ENCODE results near the gene NRTN. TPM values are rescaled to one million over a fixed set of nuclear protein-coding genes. Genes with fewer than 3 reads are reported as not detected.

NRTN gene
- total RNA-seq, 2 experiments from 2014 or later: 0.49 to 3.2 TPM

- no peak for DNase-seq (ENCODE audit: low spot score)
- Histone ChIP-seq H3K79me2 (ENCODE audit: insufficient read depth, low read depth, low read length) (no peaks in the 10 kb centered on the region), H3K4me1 (ENCODE audit: insufficient read depth, low read length, poor library complexity, severe bottlenecking) (peaks cover 14% of the 10 kb centered on the region), H3K4me2 (ENCODE audit: low read length) (no peak overlapping the region), H3K36me3 (ENCODE audit: insufficient read depth, low read length) (no peaks in the 10 kb centered on the region), H4K20me1 (ENCODE audit: insufficient read depth, low read length) (no peaks in the 10 kb centered on the region), H3K9me2 (ENCODE audit: insufficient read depth, low read length) (no peaks in the 10 kb centered on the region), H3K4me3 (ENCODE audit: low read depth, low read length, poor library complexity, severe bottlenecking) (no peak overlapping the region), H3K9me3 (ENCODE audit: low read length) (no peaks in the 10 kb centered on the region), H3K27ac (ENCODE audit: low read depth, low read length, poor library complexity, severe bottlenecking) (no peak overlapping the region), H2AFZ (ENCODE audit: low read length) (no peak overlapping the region)
- no peak for TF ChIP-seq EZH2phosphoT487 (IDR thresholded peaks at IDR 0.05; ENCODE audit: borderline replicate concordance, low read depth, low read length)
- no peak for TF ChIP-seq CTCF (conservative IDR thresholded peaks at IDR 0.05; ENCODE audit: low read length)
- CTCF ChIA-PET (ENCODE audit: unreplicated experiment): no interaction called here
- POLR2A ChIA-PET: no interaction called here
- no TSS peak for BruUV-seq (replicated peaks)
- intact Hi-C loops (cut with micrococcal nuclease; ENCODE audit: unreplicated experiment): no loop called here
Observed at GRCh38 chr19:5837761-5838352, 33.0 kb downstream of the NRTN start.

GRCh38 chr19:5838353-5839064, 33.6 kb downstream of the NRTN start:
- CTCF ChIA-PET (ENCODE audit: unreplicated experiment): no interaction called here
- H3K36me3 ChIP-seq (ENCODE audit: insufficient read depth, low read length): no peaks in the 10 kb centered on the region
- no peaks in the 10 kb centered on the region for H4K20me1 ChIP-seq (ENCODE audit: insufficient read depth, low read length)
- intact Hi-C loops (cut with micrococcal nuclease; ENCODE audit: unreplicated experiment): no loop called here
- no peak overlapping the region for H3K4me3 ChIP-seq (ENCODE audit: low read depth, low read length, poor library complexity, severe bottlenecking)
- POLR2A ChIA-PET: no interaction called here
- no peak overlapping the region for H3K4me2 ChIP-seq (ENCODE audit: low read length)
- H2AFZ ChIP-seq (ENCODE audit: low read length): no peak overlapping the region
- no peaks in the 10 kb centered on the region for H3K79me2 ChIP-seq (ENCODE audit: insufficient read depth, low read depth, low read length)
- no peaks in the 10 kb centered on the region for H3K9me2 ChIP-seq (ENCODE audit: insufficient read depth, low read length)
- TF ChIP-seq EZH2phosphoT487 (IDR thresholded peaks at IDR 0.05; ENCODE audit: borderline replicate concordance, low read depth, low read length) (no peak), CTCF (conservative IDR thresholded peaks at IDR 0.05; ENCODE audit: low read length) (no peak)
- BruUV-seq (replicated peaks): no TSS peak
- no peak overlapping the region for H3K27ac ChIP-seq (ENCODE audit: low read depth, low read length, poor library complexity, severe bottlenecking)
- H3K4me1 ChIP-seq (ENCODE audit: insufficient read depth, low read length, poor library complexity, severe bottlenecking): peaks cover 14% of the 10 kb centered on the region
- no peaks in the 10 kb centered on the region for H3K9me3 ChIP-seq (ENCODE audit: low read length)
- peak; percentile 21 for DNase-seq (ENCODE audit: low spot score)
